Measurements from ENCODE around the gene PIP4K2A.

PIP4K2A gene

DNA sequence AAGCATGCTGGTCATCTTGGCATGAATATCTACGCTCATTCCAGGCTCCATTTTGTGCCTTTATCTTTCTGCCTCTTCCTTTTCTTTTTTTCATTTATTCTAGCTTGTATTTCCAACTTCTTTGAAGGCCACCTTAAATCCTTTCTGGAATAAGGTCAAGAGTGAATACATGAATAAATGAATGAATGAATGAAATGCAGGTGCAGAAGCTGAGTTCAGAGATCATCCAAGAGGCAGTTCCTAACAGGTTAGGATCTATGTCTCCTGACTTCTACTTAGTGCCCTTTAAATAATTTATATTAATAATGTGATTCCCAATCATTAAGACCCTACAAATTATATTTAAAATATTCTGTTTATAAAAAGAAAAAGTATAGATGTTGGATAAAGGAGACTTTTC lies 125.9 kb downstream of the PIP4K2A start:
- no peak for DNase-seq

DNA sequence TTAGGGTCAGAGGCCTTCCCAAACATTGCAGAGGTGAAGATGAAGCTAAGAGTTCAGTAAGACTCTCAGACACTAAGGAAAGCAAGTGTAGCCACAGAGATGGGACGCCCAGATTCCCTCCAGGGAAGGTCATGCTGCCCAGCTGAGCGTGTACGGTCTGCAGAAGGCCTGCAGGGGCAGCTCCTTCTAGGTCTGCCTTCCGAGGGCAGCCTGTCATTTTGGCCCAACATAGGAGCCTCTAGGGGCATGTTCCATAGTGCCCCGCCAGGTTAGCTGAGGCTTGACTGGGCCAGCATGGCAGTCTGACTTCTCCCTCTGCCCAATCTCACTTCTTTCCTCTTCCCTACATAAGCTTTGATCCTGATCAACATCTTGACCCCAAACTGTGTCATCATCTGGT lies 130.7 kb downstream of the PIP4K2A start:
- DNase-seq = no peak

DNA sequence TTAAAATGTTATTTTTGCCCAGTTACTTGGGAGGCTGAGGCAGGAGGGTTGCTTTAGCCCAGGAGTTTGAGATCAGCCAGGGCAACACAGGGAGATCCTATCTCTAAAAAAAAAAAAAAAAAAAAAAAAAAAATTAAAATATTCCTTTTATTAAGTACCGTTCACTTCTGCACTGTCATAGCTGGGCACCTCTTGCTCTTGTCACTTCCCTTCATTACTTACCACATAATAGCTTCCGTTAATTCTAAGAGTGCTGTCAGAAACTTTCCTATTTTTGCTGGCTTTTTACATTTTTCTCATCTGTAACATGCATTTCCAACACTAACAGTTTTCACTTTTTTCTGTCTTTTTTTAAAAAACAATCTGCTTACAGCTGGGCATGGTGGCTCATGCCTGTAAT lies 132.9 kb downstream of the PIP4K2A start:
- DNase-seq = no peak

DNA sequence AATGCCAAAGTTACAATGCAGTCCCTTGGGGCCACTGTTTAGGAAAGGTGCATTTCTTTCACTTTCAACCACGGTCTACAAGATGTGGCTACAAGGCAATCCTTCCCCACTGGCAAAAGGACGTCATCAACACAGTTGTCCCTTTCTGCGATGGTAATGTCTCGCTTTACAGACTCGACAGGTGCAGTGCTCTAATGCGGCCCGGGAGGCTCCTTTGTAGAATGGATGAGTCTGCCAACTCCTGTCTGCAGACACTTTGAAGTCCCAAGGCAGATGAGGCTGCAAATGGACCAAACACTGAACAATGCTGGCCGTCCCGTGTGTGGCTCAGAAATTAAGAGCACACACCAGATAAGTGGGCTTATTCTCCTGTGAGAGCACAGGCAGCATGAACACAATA lies 133.7 kb downstream of the PIP4K2A start:
- DNase-seq = no peak

DNA sequence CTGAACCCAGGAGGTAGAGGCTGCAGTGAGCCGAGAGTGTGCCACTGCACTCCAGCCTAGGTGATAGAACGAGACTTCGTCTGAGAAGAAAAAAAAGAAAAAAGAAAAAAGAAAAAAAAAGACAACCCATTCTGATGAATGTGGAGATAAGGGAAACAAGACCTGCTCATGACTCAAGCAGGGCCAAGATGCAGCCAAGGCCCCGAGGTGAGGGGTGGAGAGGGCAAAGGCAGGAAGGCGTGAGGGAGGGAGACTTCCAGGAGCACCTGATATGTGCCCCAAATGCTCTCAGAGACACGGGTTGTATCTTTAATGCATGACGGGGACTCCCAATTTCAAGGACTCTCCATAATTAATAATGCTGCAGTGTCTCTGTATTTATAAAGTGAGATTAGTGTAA lies 134.6 kb downstream of the PIP4K2A start:
- no peak for DNase-seq

DNA sequence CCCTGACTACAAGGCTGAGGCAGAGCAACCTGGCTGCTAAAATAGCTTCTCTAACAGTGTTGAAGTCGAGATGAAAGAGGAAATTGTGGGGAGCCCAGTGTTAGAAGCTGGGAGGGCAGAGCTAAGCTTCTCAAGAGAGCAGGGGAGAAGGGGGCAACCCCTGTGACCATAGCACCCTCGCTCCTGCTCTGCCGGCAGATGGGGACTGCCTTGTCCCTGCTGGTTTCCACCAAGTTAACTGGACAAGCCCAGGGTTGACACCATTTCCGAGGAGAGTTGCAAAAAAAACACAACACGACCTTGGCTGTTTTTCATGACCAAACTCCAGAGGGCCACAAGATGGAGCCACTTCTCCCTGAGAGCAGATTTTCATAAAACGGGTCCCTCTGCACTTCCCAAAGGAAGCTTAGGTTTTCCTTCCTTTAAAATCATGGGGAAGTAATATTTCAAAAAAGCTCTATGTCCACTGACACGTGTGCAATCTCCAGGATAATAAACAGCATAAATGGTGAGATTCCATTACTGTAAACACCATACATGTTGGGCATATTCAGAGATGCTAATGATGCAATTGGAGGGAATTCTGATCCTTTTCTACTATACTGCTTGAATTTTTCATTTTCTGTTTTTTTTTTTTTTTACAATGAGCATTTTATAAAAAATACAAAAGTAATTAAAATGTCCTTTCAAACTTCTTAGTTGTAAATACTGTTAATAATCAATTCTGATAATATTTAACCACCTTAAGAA lies 140.4 kb downstream of the PIP4K2A start:
- no peak for DNase-seq

DNA sequence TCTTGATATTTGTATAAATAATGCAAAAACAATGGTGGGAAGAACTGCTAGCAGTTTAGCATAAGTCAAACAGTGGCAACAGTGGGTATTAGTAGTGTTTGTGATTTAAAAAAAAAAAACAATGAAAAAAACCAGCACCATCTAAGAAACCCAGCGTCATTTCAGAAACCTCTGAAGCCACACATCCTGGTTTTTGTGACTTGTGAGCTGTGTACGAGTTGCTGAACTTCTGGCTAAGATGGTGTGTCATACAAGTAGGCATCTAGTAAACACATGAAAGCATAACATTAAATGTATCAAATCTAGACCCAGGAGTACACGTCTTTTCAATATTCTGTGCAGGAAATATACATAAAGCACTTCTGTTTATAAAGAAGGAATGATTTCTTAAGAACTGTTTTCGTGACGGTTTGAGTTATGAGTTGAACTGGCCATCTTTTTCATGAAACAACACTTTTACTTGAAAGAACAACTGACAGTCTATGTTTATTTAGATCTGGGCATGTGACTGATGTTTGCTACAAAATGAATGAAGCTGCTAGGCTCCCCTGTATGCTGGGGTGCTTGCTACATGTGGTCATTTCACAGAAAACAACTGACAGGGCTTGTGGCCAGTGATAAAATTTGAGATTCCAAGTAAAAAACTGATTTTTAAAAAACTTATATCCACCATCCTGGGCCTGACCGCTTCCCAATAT lies 143.5 kb downstream of the PIP4K2A start:
- no peak for DNase-seq

DNA sequence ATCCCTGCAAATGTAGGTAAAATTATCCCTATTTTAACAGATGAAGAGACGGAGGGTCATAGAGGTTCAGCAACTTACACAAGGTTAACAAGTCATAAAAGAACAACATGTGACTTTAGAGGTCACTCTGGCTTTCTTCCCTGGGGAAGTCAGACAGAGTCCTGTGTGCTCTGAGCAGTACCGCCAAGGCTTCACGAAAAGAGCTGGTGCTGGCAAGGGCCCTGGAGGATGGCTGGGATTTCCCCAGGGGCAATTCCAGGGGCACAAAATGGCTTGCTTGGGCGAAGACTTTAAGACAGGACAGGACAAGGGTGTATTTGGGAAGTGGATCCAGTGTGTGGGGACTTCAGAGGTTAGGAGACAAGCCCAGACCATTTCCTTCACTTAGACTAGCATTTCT lies 144.1 kb downstream of the PIP4K2A start:
- no peak for DNase-seq

DNA sequence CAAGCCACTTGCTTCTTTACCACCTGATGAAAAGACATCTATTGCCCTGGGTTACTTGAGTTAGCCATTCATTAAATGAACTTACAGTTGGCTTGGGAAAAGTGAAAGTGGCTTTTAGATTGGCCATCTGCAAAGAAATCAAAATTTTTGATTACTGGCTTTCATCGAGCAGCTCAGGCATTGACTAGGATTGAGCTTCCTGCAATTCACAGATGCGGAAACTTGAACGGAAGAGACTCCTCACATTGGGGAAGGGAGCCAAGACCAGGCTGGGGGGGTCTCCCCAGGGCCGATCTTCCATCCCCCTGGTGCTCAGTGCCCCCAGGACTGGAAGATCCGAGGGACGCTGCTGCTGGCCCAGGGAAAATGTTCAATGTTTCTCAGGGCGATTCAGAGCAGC lies 145.4 kb downstream of the PIP4K2A start:
- no peak for DNase-seq

DNA sequence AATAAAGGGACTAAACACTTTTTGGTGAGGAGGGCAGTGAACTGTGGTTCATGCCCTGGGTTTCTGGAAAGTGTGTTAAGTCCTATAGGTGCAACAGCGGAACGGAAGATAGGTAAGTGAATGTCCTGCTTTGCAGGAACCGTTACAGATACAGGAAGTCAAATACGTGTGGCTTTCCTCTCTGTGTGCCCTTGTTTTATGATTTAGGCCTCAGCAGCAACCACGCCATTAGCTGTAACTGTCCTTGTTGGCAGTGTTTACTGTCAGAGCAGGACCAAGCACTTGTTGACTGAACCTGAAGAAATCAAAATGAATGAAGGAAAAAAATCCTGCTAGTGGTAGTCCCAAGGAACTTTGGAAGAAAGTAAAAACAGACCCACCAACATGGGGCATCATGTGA lies 150.3 kb downstream of the PIP4K2A start:
- no peak for DNase-seq

DNA sequence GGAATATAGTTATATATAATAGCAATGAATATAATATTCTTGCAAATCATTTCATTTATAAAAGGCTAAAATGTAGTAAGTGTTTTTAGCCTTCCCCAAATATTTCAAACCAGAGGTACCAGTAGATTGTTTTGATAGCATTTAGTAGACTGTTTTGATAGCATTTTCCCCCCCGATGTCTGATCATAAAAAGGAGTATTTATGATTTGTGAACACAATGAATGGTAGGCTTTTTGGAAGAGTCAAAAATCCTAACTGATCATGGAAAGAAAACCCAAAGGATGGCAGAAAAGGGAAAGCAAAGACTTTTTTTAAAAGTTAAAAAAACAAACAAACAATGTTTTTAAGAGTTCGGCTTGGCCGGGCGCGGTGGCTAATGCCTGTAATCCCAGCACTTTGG lies 152.5 kb downstream of the PIP4K2A start:
- DNase-seq = no peak

DNA sequence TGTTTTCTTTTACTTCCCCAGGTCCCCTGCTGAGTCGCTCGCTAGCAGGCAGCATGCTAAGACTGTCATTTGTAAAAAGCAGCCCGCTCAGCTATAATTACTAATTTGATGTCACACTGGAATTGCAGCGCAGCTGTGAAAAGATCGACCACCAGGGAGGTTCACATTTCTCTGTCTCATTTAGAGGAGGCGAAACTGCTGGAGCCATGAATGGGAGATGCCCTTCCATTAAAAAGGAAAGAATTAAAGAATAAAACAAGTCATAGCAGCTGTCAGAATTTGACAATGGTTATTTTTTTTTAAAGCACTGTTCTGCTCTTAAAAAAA lies 153.5 kb downstream of the PIP4K2A start:
- no peak for DNase-seq

DNA sequence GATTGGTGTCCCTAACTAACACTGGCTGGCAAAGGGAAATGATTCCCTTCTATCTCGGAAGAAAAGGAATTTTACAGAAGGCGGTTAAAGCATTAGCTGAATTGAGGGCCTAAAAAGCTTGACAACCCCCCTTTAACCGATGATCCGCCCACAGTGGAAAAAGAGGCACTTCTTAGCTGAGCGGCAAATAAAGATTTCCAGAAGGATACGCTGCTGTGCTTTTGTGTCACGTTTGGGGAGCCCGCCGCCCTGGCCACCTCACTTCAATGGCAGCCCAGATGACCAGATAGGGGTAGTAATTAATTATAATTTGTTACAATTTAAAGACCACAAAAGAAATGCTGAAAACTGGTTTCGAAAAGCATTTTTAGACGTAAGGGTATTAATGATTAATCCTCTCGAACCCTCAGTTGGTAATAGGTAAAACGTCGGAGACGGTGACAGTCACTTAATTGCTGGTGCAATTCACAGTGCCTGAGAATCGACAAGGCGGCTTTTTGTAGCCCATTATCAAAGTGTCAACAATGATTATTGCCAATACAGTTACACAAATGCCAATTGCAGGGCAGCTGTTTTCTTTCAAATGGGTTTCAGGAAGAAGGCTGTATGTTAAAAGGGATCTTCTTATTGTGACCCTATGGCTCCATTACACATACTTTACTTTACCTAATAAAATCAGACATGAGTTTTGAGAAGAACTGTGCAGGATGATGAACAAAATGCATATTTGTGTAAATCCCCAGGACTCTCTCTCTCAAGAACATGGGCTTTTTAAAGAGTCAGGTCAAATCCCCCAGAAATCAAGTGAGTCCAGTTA lies 154.1 kb downstream of the PIP4K2A start:
- DNase-seq = no peak

DNA sequence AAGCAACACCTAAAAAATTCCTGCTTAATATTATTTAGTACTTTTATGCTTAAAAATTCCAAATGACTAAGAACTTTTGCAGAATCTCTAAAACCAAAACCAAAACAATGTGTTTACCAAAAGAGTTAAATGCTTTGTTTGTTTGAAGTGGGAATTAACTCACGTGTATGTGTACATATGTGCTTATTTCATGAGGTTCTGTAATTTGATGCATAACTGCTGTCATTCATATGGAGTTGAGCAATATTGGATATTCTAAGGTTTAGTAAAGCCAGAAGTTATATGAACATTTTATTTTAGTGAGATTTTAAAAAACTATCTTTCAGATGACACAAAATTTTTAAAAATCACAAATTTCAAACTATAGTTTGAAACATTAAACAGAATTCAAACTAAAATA lies 157.1 kb downstream of the PIP4K2A start:
- no peak for DNase-seq

DNA sequence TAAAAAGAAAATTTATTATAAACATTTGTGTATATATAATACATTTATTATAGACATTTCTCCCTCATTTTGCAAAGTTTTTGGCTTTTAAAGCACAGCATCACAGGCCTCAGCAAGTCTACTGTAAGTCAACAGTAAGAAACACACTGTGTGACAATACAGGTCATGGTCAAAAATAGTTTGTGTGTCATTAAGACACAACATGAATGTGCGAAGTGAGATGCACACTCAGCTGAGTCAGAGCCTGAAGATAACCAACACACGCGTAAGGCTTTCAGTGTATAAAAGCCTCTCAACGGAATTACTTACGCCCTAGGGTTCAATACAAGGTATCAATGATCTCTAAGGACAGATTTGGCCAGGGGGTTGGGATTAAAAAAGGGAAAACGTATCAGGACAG lies 157.6 kb downstream of the PIP4K2A start:
- no peak for DNase-seq

DNA sequence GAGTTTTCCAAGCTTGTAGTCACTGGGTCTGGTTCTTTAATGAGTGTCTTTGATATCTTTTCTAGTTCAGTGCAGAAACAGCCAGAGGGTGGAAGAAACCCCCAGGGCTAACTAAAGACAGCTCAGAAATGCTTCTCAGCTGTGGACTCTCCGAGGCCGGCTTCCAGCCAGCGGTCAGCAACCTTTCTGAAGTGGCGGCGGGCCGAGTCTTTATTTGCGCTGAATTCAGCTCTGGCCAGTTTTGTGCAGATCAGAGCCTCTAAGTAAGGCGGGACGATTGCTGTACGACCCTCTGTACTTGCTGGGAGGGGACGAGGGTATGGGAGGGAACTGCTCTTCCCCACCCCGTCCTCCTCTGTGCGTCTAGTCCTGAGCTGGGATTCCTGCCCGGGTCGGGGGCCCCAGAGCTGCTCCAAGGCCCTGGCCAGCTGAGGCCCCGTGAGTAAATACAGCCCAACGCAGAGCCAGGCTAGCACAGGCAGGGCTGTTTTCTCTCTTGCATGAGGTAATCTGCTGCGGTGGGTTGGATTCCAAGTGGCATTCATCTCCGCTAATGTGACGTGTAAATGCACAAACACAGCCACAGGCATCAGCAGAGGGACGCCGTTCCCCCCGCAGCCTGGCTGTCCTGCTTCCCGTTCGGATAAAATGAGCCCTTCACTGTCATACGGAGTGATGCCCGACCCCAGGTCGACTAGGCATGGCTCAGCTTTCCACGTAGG lies 159.8 kb downstream of the PIP4K2A start:
- DNase-seq = no peak

DNA sequence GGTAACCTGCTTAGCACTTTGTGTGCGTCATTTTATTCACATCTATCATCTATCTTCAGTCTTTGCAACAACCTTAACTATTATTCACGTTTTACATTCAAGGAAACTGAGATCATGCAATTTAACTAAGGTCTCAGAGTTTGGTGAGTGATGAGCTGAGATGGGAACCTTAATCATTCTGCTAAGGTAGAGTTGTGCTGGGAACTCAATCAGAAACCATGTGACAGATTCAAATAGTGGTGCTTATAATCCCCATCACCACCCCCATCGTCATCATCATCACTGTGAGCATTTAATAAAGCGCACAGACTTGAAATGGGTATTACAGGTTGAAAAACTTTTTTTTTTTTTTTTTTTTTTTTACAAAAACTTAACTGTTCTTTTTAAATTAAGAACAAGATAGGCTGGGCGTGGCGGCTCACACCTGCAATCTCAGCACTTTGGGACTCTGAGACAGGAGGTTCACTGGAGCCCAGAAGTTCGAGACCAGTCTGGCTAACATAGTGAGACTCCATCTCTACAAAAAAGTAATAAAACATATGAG lies 160.9 kb downstream of the PIP4K2A start:
- no peak for DNase-seq

DNA sequence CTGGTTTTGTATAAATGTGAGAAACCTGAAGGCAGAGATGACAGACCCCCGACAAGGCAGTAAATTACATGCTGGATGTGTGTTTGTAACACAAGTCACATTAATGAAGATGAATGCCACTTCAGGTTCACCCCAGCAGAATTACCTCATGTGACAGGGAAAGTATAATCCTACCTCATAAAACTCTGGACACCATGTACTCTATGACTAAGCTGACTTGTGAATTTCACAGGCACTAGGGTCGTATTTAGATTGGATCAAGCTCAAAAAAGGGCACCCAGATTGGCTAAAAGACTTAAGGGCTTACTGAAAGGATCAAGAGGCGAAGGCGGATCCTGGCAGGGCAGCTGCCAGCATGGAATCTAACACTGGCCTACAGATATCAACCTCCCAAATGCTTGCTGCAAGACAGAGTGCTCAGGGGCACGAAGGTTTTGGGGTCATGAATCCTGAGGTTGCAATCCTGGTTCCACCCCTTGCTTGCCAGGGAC lies 161.4 kb downstream of the PIP4K2A start:
- DNase-seq = no peak

DNA sequence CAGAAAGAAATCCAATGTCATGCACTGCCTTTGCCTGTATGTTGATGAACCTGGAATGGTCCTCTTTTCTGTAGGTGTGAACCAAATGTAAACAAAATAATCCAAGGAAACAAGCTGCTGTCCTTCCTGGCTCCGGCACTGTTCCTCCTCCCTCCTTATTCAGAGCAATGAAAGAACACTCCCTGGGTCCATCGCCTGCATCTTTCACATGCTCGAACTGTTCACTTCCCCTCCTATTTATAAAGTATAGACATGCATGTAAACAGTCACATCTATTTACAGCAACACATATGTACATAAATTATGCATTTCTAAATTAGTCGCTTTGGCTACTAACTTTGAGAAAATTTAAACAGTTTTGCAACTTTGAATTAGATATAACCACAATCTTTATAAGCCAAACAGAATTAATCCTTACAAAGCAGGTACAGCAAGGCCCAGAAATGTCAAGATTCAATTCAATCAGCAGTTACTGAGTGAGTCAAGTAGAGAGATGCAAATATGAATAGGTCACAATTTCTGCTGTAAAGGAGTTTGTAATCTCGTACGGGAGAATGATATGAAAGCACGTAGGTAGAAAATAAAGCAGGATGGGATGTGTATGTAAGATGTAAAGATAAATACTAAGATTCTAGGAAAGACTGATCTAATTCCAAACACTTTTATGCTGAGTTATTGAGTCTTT lies 162.6 kb downstream of the PIP4K2A start:
- no peak for DNase-seq

DNA sequence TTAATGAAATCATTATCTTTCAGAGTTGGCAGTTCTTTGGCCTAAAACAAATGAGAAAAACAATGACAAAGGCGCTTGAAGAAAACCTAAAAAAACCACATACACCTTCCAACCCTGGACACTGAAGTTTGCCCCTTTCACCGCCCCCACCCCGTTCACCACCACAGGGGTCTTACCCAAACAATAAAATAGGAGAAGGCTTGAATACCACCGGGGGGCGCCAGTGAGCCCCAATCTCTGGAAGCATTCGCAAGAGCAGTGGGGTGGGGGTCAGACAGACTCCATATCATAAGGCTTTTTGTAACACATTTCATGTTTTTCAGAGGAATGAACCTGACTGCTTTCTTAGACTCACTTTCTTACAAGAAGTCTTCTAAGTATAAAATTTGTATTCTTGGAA lies 163.6 kb downstream of the PIP4K2A start:
- DNase-seq = peak; percentile 19

DNA sequence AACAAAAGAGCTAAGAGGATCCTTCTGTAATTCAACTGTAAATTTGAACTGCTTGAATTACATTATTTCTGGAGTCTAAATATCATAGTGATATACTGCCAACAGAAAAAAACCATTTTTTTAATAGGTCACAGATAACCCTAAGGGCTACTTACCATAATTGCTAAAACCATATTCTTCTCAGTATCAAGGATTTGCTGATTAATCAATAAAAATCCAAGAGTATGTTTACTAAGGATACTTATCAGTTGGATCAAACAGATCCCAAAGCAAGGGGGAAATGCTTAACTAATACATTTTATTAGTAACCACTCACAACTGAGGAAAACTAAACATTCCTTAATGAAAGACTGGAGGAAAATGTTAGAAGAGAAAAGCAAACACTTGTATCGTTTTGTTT lies 166.0 kb downstream of the PIP4K2A start:
- DNase-seq = no peak

DNA sequence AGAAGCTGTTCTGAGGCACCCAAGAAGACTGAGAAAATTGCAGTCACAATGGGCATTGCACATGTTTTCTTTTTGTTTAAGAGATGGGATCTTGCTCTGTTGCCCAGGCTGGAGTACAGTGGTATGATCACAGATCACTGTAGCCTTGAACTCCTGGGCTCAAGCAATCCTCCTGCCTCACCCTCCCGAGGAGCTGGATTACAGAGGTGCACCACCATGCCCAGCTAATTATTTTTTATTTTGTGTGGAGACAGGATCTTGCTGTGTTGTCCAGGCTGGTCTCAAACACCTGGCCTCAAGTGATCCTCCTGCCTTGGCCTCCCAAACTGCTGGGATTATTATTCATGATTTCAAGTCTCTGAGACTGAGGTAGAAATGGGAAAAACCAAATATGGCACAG lies 168.7 kb downstream of the PIP4K2A start:
- no peak for DNase-seq

Measured in NCI-H1048 (cell line).